ENCODE results near the gene ARL3.
A peak's percentile ranks its signal among the peaks of the same experiment; 100 is the strongest.
"Not testable (repeated sequence)": the region's sequence is repeated elsewhere in the genome, so short reads cannot be mapped to it uniquely, and the experiment has no call there.

ARL3 gene

GRCh38 chr10:102670065-102670670 lies 44.0 kb downstream of the ARL3 start:
- DNase-seq: no peak

GRCh38 chr10:102669206-102670064 lies 44.8 kb downstream of the ARL3 start:
- no peak for DNase-seq

DNA sequence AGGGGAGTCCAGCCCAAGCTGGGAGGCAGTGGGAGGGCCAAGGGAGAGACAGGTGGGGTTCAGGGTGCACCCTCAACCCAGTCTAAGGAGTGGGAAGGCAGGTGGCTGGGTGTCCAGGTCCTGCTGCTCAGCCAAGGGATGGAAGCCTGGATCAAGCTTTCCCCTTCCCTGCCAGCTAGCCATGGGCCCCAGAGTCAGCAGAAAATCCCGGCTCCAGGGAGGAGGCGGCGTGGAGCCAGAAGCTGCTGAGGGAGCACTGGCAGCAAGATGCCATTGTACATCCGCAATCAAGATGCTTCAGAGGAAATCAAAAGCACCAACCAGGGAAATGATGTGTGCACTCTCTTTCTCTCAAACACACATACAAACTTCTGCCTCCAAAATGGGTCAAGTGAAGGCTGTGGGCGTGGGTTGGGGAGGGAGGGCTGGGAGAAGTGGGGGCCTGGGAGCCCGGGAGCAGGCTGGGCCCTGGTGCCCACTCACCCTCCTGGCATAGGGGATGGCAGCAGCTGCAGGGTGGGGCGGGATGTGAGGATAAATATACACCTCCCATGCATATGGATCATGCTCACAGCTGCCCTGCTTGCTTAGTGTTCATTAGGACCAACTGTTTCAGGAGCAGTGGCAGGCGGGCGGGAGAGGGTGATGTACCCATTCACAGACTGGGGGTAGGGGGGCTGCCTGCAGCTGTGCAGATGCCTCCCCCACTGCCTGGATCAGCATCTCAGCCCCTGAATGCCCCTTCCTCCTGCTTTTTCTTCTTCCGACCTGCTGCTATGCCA lies 45.7 kb downstream of the ARL3 start:
- DNase-seq: no peak

GRCh38 chr10:102667411-102667810 lies 46.8 kb downstream of the ARL3 start:
- not testable (repeated sequence) for DNase-seq

DNA sequence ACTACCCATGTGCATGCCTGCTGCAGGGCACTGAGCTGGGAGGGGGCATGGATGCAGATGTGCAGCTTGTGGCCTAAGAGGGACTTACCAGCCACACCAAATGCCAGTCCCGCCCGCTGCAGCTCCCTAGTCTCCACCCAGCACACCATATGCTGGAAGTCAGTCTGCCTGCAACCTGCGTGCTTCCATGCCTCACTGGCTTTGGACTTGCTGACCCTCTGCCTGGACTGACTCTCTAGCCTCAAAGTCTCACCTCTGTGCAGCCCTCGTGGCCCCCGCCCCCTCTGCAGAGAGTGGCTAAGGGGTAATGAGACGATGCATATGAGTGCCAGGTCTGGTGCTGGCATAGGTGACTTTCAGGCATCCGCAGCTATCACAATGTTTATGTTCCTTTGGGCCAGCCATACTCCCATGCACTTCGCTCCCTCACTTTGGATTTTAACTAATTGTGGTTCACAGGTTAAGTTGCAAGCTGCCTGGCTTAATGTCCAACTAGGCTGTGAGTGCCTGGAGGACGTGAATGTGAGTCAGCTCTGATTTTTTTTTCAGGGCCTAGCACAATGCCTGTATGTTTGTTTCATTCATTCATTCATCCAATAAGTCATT lies 48.2 kb downstream of the ARL3 start:
- DNase-seq: no peak

- no peak for DNase-seq
Observed at GRCh38 chr10:102661658-102662028, 52.6 kb downstream of the ARL3 start.

DNA sequence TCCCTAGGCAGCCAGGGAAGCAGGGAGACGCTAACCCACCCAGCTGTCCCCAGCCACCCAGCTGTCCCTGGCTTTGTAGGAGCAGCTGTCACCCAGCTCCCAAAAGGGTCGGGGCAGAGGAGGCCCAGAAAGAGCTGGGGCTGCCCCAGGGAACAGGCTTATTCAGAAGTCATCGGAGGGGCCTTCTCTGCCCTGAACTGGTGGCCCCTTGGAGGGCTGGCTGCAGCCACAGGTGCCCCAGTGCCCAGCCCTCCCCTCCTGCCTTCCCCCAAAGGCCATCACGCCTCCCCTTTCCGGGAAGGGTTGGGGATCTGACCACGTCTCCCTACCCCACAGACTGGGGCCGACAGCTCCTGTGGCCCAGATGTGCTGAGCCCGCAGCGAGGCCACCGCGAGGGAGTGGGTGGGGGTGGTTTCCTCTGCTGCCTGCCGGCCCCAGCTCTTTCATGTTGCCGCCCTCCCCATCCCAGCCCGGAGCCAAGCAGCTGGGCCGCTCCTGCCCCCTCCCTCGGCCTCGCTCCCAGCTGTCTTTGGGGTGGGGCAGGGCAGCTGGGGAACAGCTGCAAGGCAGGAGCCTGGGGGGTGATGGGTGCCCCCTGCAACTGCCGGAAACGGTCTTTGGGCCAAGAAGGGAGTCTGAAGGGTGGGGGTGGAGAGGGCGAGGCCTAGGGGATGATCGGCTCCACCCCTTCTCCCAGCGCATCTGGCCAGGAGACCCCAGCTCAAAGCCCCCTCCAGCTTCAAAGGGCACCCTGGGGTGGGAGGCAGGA lies 53.1 kb downstream of the ARL3 start:
- DNase-seq: peak; percentile 60

GRCh38 chr10:102658802-102659201 lies 55.4 kb downstream of the ARL3 start:
- DNase-seq: no peak

- DNase-seq: no peak
Observed at GRCh38 chr10:102657984-102658724, 56.0 kb downstream of the ARL3 start.

- no peak for DNase-seq
Observed at GRCh38 chr10:102657451-102657850, 56.7 kb downstream of the ARL3 start.

DNA sequence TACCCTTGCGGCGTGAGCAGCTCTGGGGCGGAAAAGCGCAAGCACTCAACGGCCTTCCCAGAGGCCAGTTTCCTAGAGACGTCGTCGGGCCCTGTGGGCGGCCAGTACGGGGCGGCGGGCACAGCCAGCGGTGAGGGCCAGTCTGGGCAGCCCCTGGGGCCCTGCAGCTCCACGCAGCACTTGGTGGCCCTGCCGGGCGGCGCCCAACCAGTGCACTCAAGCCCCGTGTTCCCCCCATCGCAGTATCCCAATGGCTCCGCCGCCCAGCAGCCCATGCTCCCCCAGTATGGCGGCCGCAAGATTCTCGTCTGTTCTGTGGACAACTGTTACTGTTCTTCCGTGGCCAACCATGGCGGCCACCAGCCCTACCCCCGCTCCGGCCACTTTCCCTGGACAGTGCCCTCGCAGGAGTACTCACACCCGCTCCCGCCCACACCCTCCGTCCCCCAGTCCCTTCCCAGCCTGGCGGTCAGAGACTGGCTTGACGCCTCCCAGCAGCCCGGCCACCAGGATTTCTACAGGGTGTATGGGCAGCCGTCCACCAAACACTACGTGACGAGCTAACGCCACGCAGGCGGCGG lies 57.3 kb downstream of the ARL3 start:
- DNase-seq: no peak

GRCh38 chr10:102656026-102656425 lies 58.2 kb downstream of the ARL3 start:
- DNase-seq: no peak

- DNase-seq: no peak
Observed at GRCh38 chr10:102654969-102655368, 59.2 kb downstream of the ARL3 start.

- DNase-seq: no peak
Observed at GRCh38 chr10:102654566-102654965, 59.6 kb downstream of the ARL3 start.

DNA sequence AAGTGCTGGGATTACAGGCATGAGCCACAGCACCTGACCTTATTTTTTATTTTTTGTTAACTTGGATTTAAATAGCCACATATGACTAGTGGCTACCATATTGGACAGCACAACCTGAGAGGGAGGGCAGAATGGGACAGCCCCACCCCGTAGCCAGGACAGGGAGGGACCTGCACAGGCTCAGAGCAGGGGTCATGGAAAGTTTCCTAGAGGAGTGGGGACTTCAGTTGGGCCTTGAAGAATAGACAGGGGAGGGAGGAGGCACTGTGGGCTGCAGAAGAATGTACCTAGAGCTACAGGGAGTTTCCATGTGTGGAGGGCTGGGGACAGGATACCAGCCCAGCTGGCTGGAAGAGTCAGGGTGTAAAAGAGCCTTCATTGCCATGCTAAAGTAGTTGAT lies 61.1 kb downstream of the ARL3 start:
- no peak for DNase-seq

DNA sequence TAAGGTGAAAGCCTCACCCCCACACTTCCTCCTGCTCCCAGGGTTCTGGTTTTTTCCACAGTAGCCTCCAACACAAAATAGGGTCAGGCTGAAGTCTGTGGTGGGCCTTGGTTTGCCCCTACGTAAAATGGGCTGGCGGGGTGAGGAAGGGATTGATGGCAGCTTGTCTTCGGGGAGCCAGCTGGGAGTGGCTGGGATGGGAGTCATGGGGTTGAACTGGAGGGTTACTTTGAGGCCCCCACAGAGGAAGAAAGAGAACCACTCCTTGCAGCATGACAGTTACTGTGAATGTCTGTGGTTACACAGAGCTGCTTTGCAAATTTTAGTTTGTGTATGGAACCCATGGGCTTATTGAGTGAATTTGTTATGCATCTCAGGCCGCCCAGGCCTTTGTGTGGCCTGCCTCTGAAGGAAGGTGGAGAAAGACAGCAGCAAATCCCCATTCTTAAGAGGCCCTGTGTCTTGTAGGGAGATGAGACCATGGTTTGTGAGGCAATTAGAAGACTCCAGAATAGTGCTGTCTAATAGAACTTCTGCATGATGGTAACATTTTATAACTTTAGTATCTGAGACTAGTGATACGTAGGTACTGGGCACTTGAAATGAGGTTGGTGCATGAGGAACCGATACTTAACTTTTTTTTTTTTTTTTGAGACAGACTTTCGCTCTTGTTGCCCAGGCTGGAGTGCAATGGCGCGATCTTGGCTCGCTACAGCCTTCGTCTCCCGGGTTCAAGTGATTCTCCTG lies 61.9 kb downstream of the ARL3 start:
- no peak for DNase-seq

DNA sequence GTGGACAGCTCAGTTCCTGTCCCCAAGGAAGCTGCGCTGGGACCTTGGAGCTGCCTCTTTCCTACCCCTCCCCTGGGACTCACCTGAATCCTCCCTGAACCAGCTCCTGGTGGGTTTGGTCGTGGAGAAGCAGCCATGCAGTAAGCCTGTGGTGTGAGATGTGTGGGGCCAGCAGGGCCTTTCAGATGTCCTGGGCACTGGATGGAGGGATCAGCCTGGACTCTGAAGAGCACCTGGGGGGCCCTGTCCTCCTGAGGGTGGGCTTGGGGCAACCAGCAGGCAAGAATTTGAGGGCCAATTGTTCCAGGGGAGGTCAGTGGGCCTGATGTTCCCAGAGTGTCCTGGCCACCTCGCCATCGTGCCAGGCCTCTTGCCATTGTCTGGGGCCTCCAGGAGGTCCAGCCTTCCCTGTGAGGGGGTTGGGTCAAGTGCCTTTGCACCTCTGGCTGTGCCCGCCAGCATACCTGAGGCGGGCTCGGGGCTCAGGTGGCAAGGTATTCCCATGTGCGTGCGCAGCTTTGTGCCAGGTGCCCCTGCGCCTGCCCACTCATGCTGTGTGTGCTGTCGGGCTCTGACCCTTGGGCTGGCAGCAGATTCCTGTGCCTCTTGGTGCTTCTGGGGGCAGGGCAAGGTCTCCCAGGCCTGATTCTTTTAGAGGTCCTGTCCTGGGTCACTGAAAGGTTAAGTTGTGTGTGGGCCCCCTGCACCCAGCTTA lies 62.6 kb downstream of the ARL3 start:
- no peak for DNase-seq

GRCh38 chr10:102650655-102651454 lies 63.3 kb downstream of the ARL3 start:
- DNase-seq: no peak
